GM12878 (cell line): ENCODE results near the gene POC5.

Source experiments
- CTCF ChIP-seq, 3 experiments: IDR thresholded peaks in 2 of 3; conservative IDR thresholded peaks in 1 of 3; 2 replicates each; pipeline ENCODE4 v1.5.1; 2011; ENCODE audit warnings: low read depth in 3 of 3, low read length in 3 of 3, mild to moderate bottlenecking in 3 of 3, control low read depth in 2 of 3, moderate library complexity in 2 of 3, inconsistent platforms in 1 of 3, mixed read lengths in 1 of 3; ENCODE audit not compliant: control insufficient read depth in 2 of 3, insufficient read depth in 1 of 3; ENCODE audit errors: extremely low read depth in 1 of 3
- EZH2 ChIP-seq: IDR thresholded peaks from 2 replicates; pipeline ENCODE4 v1.6.1; 2012; ENCODE audit warnings: low read depth, mild to moderate bottlenecking, control low read depth, inconsistent platforms, low read length, borderline replicate concordance; ENCODE audit not compliant: control insufficient read depth
- GABPA ChIP-seq: IDR thresholded peaks from 2 replicates; pipeline ENCODE4 v1.6.1; 2014; ENCODE audit warnings: antibody characterized with exemption, low read depth, mild to moderate bottlenecking, inconsistent platforms
- HDAC6 ChIP-seq: fragments of 200-600 bp; sonication (generic); IDR thresholded peaks from one replicate; pipeline ENCODE4 v1.8.0; 2017; ENCODE audit warnings: antibody characterized with exemption; ENCODE audit not compliant: unreplicated experiment
- IKZF2 ChIP-seq, 2 experiments: fragments of 450-650 bp; IDR thresholded peaks; 2 replicates each; pipeline ENCODE4 v1.6.1; 2017; ENCODE audit warnings: mild to moderate bottlenecking in 2 of 2, moderate library complexity in 2 of 2
- MTA3 ChIP-seq: IDR thresholded peaks from 2 replicates; pipeline ENCODE4 v1.6.1; 2012; ENCODE audit warnings: low read length, inconsistent platforms, borderline replicate concordance
- POLR2AphosphoS5 ChIP-seq: IDR thresholded peaks from 2 replicates; pipeline ENCODE4 v1.6.1; 2011; ENCODE audit warnings: mild to moderate bottlenecking, low read length, inconsistent platforms
- SRF ChIP-seq, 2 experiments: IDR thresholded peaks; 2 replicates each; pipeline ENCODE4 v1.6.1; 2011; ENCODE audit warnings: low read depth in 2 of 2, low read length in 2 of 2, mild to moderate bottlenecking in 1 of 2, moderate library complexity in 1 of 2

- TF ChIP-seq POLR2AphosphoS5 (no peak), CTCF (IDR thresholded peaks at IDR 0.05 in 2 of 3, conservative IDR thresholded peaks at IDR 0.05 in 1 of 3; ENCODE audit: control insufficient read depth in 2 of 3, extremely low read depth in 1 of 3, insufficient read depth in 1 of 3, low read depth in 3 of 3, low read length in 3 of 3) (no peak), IKZF2 (IDR thresholded peaks at IDR 0.05) (no peak), HDAC6 (no peak), SRF (IDR thresholded peaks at IDR 0.05; ENCODE audit: low read depth in 2 of 2, low read length in 2 of 2) (no peak), MTA3 (no peak), GABPA (no peak), EZH2 (no peak)
Measured at GRCh38 chr5:75677607-75678006, 39.6 kb downstream of the POC5 start.
